CD4-positive, alpha-beta T cell treated with Interleukin-21 for 1 hour (primary cell): ENCODE measurements around the gene CTNNA3.

Experiments
- DNase-seq: peaks from one replicate; pipeline ENCODE4 v3.0.0-alpha.2; 2020

Gene CTNNA3

DNA sequence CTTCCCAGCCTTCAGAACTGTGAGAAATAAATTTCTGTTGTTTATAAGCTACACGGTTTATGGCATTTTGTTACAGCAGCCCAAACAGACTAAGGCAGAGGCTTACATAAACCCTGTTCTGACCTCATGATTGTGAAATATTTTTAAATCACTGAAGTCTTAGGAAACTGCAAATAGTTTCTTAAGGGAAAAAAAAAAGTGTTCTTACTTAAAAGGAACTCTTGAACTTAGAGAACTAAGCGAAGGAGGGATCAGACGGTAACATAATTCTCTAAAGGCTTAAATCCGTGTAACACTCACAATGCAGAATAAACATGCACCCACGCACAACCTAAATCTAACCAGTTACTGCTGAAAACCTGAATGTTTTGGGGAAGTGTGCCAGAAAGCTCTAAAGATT is 1519.2 kb downstream of the CTNNA3 start:
- DNase-seq: no peak

DNA sequence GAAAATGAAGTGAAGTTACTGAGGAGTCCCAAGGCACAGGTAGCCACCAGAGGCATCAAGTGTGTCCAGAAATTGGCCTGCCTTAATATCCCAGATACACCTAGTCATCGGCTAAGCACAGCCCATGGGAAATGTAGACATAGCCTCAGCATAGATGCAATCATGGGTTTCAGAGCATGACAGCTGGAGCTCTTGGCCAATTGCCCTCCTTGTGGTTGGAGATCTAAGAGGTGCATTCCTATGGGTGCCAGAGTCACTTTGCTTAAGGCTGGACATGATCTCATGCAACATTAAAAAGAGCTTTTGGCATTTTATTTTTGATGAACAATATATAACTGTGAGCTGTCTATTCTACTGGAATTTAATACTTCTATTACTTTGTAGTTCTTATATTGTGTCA is 1528.2 kb downstream of the CTNNA3 start:
- no peak for DNase-seq

DNA sequence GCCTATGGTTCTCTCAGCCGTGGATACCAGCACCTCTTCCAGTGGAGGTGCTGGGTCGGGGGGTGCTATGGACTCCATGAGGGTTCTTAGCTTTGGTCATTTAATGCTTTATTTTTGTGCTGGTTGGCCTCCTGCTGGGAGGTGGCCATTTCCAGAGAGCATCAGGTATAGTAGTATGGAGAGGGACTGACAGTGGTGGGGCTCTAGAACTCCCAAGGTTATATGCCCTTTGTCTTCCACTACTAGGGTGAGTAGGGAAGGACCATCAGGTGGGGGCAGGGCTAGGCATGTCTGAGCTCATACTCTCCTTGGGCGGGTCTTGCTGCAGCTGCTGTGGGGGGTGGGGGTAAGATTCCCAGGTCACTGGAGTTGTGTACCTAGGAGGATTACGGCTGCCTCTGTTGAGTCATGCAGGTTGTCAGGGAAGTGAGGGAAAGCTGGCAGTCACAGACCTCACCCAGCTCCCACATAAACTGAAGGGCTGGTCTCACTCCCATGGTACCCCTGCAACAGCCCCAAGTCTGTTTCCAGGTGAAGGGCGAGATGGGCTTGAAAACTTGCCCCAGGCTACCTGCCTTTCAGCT is 1533.3 kb downstream of the CTNNA3 start:
- DNase-seq: no peak

DNA sequence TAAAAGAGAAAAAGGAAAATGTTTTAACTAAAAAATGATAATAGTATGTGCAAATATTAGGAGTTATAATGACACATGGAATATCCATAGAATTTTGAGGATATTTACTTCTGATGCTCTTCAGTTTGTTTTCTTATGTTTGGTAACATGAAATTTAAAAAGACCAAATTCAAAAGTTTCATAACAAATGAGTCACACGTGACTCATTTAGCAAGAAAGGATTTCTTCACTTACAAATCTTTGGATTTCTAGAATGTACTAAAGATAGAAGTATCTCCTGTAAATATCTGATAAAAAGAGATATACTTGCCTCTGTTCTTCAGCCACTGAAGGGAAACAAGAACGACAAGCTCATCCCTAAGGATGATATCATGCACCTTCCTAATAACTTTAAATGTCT is 1544.6 kb downstream of the CTNNA3 start:
- no peak for DNase-seq

DNA sequence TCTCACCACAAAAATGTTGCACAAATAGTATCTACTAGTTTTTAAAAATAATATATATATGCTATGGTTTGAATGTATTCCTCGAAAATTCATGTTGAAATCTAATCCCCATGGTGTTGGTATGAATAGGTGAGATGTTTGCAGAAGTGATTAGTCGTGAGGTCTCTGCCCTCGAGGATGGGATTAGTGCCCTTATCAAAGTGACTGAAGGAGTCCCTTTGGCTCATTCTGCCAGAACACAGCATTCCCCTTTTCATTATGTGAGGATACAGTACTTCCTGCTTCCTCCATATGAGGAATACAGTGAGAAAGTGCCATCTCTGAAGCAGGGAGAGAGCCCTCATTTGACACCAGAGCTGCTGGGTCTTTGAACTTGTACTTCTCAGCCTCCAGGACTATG is 1547.7 kb downstream of the CTNNA3 start:
- no peak for DNase-seq

DNA sequence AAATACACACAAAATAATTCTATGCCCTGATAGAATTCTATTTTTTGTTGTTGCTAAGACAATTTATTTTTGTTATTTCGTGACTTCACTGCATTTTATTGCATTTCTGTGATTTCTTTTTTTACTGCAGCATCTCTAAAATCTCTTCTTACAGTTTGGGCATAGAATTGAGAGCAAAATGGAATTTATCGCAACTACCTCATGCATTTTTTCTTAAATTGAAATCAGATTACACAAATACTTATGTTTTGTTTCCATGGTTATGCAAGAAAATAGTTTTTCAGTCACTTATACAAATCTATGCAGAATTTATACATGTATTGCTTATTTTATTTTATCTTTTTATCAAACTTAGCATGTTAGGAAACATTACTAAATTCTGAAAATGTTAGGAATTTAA is 1552.0 kb downstream of the CTNNA3 start:
- no peak for DNase-seq

DNA sequence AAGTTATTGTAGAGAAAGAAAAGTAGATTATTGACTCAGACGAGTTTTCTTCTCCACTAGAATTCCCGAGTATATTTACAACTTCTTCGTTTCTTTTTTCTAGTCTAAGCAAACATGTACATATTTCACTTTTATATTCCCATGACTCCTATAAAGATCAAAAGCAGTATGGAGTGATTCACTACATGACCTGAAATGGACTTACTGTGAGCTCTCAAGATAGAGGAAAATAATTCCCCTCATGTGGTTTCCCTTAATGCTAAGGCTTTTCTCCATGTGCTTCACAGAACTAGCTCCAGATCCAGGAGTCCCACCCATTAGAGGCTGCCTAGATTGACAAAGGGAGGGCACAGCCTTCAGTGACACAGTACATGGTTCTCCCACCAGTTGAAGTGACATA is 1593.2 kb downstream of the CTNNA3 start:
- DNase-seq: no peak

DNA sequence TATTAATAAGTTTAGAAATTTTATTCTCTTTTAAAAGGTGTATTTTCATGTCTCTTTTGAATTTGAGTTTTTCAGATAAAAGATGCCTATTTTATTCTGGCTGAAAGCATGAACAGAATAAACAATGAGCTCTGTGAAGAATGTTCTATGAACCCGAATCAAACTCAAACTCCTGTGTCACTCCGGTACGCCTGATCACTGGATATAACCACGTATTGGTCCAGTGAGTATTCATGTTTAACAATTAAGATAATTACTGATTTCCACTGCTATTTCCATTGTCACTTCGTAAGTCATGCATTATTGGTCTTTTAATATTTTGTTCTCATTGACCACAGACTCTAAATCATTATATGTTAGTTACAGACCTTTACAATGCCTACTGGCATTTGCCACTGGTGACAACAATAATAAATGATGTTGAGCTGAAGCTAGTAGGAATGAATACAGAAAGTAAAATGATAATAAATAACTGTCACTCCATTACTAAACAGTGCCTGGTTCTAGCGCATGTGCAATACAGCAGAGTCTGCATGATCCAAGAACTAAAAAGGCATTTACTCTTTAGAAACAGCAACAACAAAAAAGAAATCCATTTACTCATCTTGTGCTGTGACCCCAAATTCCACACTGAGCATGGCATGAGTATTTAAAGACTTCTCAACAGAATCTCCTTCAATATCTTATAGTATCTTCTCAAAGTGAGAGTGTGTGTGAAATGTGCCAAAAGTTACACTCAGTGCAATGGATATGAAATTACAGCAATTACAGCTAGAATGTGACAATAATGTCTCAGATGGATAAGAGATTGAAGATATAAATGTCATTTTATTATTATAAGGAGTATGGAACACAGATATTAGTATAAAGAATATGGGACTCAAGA is 1597.2 kb downstream of the CTNNA3 start:
- no peak for DNase-seq

DNA sequence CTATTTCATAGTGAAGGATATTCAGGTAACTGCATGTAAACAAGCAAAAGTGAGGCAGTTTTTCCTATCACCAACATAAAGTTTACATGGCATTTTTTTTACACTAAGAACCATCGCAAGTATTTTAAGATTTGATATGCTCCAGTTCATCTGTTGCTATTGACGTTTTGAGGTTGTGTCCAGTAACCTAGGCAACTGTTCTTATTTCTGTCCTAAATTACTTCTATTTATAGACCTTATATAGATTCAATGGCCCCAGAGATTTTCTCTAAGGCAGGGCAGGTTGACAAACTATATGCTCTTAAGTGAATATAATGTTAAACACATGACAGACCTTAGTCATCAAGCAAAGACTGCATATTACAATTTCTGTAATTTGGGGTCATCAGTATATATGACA is 1600.4 kb downstream of the CTNNA3 start:
- no peak for DNase-seq

DNA sequence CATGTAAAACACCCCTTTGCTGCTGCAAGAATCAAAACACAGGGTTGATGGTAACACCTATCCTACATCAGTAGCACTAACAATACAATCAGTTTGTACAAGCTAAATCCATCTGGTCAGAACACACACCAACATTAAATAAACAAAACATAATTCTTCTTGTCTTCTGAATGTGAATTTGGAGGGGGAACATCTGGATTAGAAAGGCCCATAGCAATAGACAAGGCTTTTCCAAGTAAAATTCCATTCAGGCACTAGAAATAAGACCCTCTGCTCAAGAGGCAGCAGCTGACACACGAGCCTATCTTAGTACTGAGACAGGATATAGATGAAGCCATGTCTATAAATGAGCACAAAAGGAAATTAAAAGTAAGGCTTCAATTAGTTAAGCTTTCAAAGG is 1610.1 kb downstream of the CTNNA3 start:
- no peak for DNase-seq

DNA sequence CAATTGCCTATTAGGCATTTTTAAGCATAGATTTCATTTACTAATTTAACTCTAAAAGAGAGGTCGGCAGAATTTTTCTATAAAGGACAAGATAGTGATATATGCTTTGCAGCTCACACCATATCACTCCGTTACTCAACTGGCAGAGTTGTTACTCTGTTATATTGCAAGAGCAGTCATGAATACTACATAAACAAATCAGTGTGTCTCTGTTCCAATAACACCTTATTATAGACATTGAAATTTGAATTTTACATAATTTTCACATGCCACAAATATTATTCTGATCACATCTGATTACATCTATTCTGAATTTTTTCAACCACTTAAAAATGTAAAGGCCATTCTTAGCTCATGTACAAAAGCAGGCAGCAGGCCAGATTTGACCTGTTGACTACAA is 1624.1 kb downstream of the CTNNA3 start:
- DNase-seq: no peak

DNA sequence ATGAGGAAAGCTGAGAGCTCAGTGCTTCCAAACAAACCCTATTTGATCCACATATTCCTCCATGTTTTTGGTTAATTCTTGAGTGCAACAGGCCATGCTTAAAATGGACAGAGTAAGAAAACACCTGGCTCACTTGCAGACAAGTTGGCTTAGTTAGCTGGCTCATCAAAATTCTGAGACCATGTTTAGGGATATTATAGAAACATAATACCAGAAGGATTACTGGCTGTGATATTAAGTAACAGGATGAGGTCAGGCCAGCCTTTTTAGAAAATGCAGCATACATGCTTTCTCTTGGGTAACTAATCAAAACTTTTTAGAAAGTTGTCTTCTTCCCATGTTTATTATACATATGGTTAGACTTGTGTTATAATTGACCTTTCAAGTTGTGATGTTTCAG is 1637.4 kb downstream of the CTNNA3 start:
- DNase-seq: no peak

DNA sequence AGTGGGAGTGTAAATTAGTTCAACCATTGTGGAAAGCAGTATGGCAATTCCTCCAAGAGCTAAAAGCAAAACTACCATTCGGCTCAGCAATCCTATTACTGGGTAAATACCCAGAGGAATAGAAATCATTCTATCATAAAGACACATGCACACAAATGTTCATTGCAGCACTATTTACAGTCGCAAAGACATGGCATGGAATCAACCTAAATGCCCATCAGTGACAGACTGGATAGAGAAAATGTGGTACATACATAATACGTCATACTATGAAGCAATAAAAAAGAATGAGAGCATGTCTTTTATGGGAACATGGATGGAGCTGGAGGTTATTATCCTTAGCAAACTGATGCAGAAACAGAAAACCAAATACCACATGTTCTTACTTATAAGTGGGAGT is 1646.7 kb downstream of the CTNNA3 start:
- DNase-seq: no peak

DNA sequence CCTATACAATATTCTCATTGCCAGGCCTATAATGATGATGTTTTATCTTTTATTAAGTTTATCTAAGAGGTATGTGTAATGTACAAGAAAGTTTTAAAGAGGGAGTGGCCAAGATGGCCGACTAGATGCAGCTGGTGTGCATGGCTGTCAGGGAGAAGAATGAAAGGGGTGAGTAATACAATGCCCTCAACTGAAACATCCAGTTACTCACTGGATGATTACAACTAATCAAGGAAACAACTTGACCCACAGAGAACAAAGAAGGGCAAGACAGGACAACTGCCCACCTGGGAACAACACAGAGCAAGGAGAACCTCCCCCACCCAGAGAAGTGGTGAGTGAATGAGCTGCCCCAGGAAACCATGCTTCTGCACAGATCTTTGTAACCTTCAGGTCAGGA is 1650.1 kb downstream of the CTNNA3 start:
- no peak for DNase-seq

DNA sequence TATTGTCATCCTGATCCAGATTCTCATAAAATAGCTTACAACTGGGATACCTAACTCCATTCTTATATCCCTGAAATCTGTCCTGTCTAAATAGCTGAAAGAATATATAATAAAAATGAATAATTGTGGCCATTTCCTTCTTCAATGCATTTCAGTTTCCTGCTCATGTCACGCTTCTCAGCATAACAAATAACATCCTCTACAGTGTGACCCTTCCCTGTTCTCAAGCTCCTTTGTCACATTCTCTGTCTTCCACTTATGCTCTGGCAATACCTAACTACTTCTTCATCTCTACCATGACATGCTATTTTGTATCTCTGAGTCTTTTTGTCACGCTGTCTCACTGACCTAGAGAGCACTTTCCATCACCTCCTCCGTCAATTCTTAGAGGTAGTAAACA is 1654.2 kb downstream of the CTNNA3 start:
- DNase-seq: no peak

DNA sequence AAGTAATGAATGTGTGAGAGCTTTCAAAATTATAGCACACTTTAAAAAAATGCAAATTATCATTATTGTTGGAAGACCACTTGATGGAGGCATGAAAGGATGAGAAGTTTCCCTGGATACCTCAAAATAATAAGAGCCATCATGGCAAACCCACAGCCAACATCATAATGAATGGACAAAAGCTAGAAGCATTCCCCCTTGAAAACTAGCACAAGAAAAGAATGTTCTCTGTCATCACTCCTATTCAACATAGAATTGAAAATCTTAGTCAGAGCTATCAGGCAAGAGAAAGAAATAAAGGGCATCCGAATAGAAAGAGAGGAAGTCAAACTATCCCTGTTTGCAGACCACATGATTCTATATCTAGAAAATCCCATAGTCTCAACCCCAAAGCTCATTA is 1657.4 kb downstream of the CTNNA3 start:
- DNase-seq: no peak

DNA sequence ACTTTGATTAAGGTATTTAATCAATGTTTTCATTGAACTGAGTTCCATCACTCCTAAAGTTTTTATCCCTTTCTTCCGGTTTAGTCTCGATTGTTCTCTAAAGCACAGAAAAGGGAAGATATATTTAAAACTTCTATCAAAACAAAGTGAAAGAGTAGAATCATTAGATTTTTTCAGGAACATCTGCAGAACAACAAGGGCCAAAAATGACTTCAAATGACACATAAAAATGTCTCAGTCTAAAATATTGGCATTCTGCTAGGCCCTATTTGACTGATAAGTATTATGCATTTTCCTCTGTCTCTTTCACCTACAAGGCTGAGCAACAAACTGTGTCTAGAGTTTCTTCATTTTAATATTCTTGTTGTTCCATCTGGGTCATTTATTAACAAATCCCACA is 1669.7 kb downstream of the CTNNA3 start:
- no peak for DNase-seq

DNA sequence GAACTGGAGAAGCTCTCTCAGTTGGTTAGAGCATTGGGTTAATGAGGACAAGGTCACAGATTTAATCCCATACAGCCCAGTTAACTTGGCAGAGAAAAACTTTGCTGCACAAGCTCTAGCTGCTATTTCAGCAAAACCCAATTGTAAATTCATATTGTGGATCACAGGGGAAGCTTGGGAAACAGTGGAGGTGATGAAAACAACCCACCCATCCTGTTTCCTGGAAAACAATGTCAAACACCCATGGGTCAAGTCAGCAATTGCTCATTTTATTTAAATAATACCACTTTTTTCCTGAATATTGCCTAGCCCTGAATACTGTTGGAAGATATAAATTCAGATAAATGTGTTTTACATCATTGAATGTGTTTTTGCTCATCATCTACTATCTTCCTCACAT is 1670.8 kb downstream of the CTNNA3 start:
- DNase-seq: no peak

DNA sequence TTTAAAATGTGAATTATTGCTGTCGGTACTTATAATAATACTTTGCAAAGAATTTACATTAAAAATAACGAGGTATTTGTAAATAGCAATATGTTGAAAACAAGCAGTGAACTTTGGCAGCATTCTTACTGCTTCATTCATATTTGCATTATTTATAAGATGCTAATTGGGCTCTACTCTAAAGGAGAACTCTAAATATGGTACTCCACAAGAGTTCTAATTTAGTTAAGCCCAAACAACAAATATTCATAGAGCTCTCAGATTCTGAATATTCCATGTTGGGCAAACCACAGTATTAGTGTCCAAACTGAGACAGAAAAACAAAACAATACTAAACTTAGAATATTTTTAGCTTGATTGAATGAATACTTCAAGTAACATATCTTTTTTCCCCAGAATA is 1674.6 kb downstream of the CTNNA3 start:
- no peak for DNase-seq

DNA sequence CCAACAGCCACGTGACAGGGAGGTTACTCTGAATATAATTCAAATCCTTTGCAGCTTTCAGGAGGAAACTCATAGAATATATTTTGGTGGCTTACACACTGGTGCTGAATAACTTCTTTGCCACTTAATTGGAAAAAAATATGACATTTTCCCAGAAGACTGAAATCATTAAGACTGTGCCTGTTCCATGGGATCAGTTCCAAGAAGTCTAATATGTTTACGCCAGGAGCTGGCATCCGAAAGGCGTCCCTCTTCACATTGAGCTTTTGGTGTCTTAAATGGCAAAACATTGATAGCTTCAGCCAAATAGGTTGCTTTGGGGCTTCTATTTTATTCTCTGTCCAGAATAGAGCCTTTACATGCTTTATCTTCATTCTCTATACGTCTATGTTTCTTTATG is 1687.8 kb downstream of the CTNNA3 start:
- no peak for DNase-seq

DNA sequence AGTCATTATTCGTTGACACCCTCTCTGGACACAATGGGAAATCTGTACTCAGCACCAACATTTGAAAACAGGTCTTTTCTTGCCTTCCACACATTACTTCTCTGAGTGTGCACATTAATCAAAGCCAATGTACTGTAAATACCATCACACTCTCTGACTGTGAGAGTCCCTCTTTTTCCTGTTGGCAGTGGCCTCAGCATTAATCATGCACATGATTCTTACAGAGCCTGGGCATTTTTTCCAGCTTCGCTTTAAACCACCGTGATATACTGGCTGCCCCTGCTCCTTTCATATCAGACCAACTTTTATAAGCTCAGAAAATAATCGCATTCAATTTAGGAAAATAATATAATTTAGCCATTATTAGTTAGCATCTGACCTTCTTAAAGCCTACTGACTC is 1689.6 kb downstream of the CTNNA3 start:
- DNase-seq: no peak

DNA sequence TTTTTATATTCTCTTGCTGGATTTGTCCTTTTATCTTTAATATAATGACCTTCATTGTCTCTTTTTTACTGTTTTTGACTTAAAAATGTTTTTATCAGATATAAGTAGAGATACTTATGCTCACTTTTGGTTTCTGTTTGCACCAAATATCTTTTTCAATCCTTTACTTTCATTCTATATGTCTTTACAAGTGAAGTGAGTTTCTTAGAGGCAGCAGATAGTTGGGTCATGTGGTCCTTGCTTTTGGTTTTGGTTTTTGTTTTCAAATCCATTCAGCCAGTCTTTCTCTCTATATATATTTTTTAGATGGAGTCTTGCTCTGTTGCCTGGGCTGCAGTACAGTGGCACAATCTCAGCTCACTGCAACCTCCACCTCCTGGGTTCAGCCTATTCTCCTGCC is 1702.5 kb downstream of the CTNNA3 start:
- DNase-seq: no peak

DNA sequence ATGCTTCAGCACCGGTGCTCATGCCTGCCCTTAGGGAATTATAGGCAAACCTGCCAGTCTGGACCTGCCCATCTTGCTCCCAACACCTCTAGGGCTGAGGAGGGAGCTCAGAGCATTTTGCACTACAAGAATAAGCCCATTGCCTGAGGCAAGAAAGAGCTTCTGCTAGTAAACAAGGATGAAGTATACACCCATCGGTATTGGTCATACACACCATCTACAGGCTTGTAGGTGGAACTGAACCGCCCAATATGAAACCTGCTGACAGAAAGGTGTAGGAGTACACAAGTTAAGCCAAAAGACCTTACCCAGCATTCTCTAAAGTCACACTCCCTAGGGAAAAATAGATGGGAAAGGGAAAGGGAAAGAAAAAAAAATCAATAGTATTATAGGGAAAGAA is 1727.1 kb downstream of the CTNNA3 start:
- no peak for DNase-seq

DNA sequence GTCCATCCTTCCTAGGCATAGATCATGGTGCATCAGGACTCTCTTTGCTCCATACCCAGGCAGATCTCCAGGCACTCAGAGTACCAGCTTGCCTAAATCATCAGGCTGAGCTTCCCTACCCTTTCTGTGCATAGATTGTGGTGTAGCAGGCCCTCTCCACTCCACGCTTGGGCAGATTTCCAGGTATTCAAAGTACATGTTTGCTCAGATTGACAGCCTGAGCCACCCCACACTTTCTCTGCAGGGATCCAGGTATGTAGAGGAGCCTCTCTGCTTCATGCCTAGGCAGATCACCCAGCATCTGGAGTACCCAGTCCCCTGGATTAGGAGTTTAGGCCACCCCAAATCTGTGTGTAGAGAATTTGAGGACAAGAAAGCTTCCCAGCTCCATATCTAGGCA is 1727.6 kb downstream of the CTNNA3 start:
- no peak for DNase-seq

DNA sequence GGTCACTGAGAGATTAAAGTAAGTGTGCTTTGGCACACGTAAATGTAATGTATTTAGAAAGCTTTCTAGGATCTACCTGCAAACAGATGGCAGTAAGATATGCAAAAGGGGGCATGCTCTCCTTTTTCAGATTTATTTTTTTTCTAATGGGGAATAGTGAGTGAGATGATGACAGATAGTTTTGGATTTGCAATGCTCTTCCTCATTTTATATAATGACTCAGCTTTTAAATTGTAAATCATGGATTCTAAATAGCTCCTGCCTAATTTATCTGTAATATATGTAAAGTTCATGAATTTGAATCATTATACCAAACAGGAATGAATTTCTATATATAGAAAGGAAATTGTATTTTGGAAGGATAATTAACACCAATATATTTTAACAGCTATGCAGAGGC is 1731.8 kb downstream of the CTNNA3 start:
- DNase-seq: no peak
